GM12865 (cell line): Measurements from ENCODE around the gene CACNA1C.

Experiments used
- DNase-seq: peaks from one replicate; pipeline ENCODE4 v3.0.0; 2010; ENCODE audit warnings: low read depth
- H3K4me3 ChIP-seq: 2 replicates; pipeline ENCODE4 v1.5.1; 2011; ENCODE audit warnings: mild to moderate bottlenecking, low read depth, low read length, control low read depth
- CTCF ChIP-seq: IDR thresholded peaks from 2 replicates; pipeline ENCODE4 v1.5.1; 2011; ENCODE audit warnings: low read length, control low read depth, low read depth, inconsistent platforms; ENCODE audit not compliant: insufficient read depth; ENCODE audit errors: missing control alignments

The CACNA1C gene

GRCh38 chr12:2654741-2655140 lies 602.0 kb downstream of the CACNA1C start:
- TF ChIP-seq CTCF = no peak
- DNase-seq = no peak
- H3K4me3 ChIP-seq = no peak overlapping the region

- no peak for DNase-seq
- H3K4me3 ChIP-seq = no peak overlapping the region
- TF ChIP-seq CTCF = no peak
Observed at GRCh38 chr12:2662524-2662923, 609.7 kb downstream of the CACNA1C start.

GRCh38 chr12:2664721-2665577 lies 612.2 kb downstream of the CACNA1C start:
- H3K4me3 ChIP-seq = no peak overlapping the region
- no peak for TF ChIP-seq CTCF
- DNase-seq = no peak

- DNase-seq = no peak
- TF ChIP-seq CTCF = no peak
- H3K4me3 ChIP-seq = no peak overlapping the region
Observed at GRCh38 chr12:2666411-2666810, 613.6 kb downstream of the CACNA1C start.

- no peak overlapping the region for H3K4me3 ChIP-seq
- no peak for TF ChIP-seq CTCF
- no peak for DNase-seq
Observed at GRCh38 chr12:2666846-2667245, 614.1 kb downstream of the CACNA1C start.

GRCh38 chr12:2667716-2668440 lies 615.1 kb downstream of the CACNA1C start:
- no peak for TF ChIP-seq CTCF
- DNase-seq = no peak
- H3K4me3 ChIP-seq = no peak overlapping the region
